Body of pancreas (tissue), 4 donors: ENCODE measurements around the gene NEGR1.

Experiments
- CTCF ChIP-seq, 7 experiments: fragments of 450-650 bp in 4 of 7; fragments of 200-600 bp in 3 of 7; sonication (generic) in 3 of 7; IDR thresholded peaks; one replicate each; pipeline ENCODE4 v1.5.1; 2016 to 2019; ENCODE audit warnings: antibody characterized with exemption in 7 of 7
- POLR2A ChIP-seq, 3 donors: fragments of 450-650 bp; IDR thresholded peaks; one replicate each; pipeline ENCODE4 v1.6.1; 2016; ENCODE audit warnings: antibody characterized with exemption in 3 of 3, mild to moderate bottlenecking in 2 of 3

DNA sequence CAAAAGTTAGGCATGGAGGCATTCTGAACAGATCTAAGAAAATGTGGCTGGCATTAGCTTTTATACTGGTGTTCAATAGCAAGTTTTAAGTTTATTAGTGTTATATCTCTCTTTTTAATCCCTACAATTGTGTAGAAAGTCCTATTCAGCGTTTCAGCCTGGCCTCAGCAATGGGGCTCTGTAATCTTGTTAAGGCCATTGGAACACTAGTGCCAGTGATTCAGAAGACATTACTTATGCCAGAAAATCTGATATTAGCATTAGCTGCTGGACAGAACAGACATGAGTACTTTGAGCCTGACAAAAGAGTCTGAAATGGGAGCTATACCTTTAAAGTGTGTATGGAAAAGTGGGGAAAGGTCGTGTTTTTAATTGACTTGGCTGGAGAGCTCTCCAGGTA lies 167.0 kb downstream of the NEGR1 start:
- TF ChIP-seq CTCF (IDR thresholded peaks at IDR 0.05) (no peak), POLR2A (IDR thresholded peaks at IDR 0.05) (no peak)
